Breast epithelium (tissue), 4 donors: Measurements from ENCODE around the gene PKNOX2. TPM values are rescaled to one million over a fixed set of nuclear protein-coding genes. Genes with fewer than 3 reads are reported as not detected.

Source experiments
- DNase-seq, 2 donors: peaks; one replicate each; pipeline ENCODE4 v3.0.0-alpha.2; 2019; ENCODE audit warnings: low spot score in 2 of 2
- H3K27ac ChIP-seq, 2 donors: fragments of 200-600 bp; sonication (generic) in 1 of 2; one replicate each; pipeline ENCODE4 v1.5.1; 2016 to 2019; ENCODE audit warnings: mild to moderate bottlenecking in 1 of 2
- H3K27me3 ChIP-seq, 2 donors: fragments of 200-600 bp; sonication (generic) in 1 of 2; one replicate each; pipeline versions ENCODE4 v1.5.1 to v1.6.0; 2017 to 2019; ENCODE audit warnings: control low read depth in 1 of 2, mild to moderate bottlenecking in 1 of 2
- H3K36me3 ChIP-seq: fragments of 200-600 bp; one replicate; pipeline ENCODE4 v1.5.1; 2019
- H3K4me1 ChIP-seq, 2 donors: fragments of 200-600 bp; sonication (generic); one replicate each; pipeline ENCODE4 v1.5.1; 2016 to 2019; ENCODE audit warnings: control low read depth in 1 of 2
- H3K4me3 ChIP-seq, 3 donors: fragments of 200-600 bp; sonication (generic); 1 replicate in 2 of 3; 2 replicates in 1 of 3; pipeline ENCODE4 v1.5.1; 2016 to 2019; ENCODE audit warnings: mild to moderate bottlenecking in 3 of 3, moderate library complexity in 2 of 3
- H3K9me3 ChIP-seq, 2 donors: fragments of 200-600 bp; sonication (generic) in 1 of 2; one replicate each; pipeline ENCODE4 v1.5.1; 2016 to 2019; ENCODE audit warnings: control low read depth in 1 of 2
- POLR2A ChIP-seq: fragments of 450-650 bp; IDR thresholded peaks from one replicate; pipeline ENCODE4 v1.6.1; 2016; ENCODE audit warnings: antibody characterized with exemption, mild to moderate bottlenecking, moderate library complexity
- POLR2AphosphoS5 ChIP-seq, 3 donors: sonication (generic); formaldehyde crosslinking; IDR thresholded peaks; one replicate each; pipeline ENCODE4 v1.6.1; 2017; ENCODE audit warnings: antibody characterized with exemption in 3 of 3
- intact Hi-C: fragments of 100-400 bp; cut with DNase I; formaldehyde crosslinking; loops from one replicate; pipeline ENCODE4 v1.15.1; 2023; ENCODE audit warnings: low total_unique reads
- total RNA-seq, 3 donors: library from RNA; depleted of rRNA; stranded (reverse); fragments of >200 nt; gene quantifications; one replicate each; pipeline ENCODE4 v1.1.0, GENCODE V29; 2016
- TF ChIP-seq, protein P1 (sequence below), 3 donors: fragments of 450-650 bp; IDR thresholded peaks; one replicate each; pipeline ENCODE4 v1.5.1; 2016 to 2017; ENCODE audit warnings: antibody characterized with exemption in 3 of 3, mild to moderate bottlenecking in 3 of 3, moderate library complexity in 3 of 3

PKNOX2 gene
- total RNA-seq, 3 donors from 2014 or later, result 0.32 to 1.0 (median 0.66) TPM

DNA sequence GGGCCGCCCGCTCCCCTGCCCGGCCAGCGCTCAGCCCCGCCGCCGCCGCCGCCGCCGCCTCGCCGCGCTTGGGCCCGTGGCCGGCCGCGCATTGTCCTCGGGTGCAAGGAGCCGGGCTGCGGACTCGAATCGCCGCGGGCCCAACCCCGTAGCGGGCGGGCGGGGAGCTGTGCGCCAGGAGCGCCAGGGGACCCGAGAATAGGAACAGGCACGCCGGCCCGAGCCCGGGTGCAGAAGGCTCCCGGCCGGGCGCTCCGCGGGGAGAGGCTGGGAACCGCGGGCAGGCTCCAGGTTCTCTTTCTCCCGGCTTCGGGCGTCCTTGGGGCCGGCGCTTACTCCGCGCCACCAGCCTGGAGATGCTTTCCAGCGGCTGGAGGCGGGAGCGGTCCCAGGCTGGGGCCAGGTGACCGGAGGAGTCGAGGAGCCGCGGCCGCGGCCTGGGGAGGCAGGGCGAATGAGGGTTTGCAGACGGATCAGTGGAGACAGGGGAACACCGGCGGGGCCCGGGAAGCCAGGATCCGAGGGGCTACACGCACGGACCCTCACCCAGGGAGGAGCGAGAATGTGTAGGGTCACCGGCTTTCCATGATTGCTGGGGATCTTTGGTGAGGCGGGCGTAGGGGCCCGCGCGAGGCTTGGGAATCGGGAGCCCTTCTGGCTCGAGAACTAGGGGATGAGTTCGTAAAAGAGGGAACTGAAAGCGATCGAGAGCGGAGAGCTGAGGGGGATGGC, 726 bp downstream of the PKNOX2 start:
- Histone ChIP-seq H3K27me3 (peaks cover 0 to 23% of the 10 kb centered on the region in 2 donors), H3K36me3 (no peaks in the 10 kb centered on the region), H3K9me3 (no peaks in the 10 kb centered on the region), H3K4me1 (no peaks in the 10 kb centered on the region), H3K4me3 (peak overlapping the region; percentile 58 to 78 (median 65)), H3K27ac (peak overlapping the region in 1 of 2 donors; percentile 51)
- intact Hi-C loops, result no loop called here
- TF ChIP-seq POLR2A, result no peak
- TF ChIP-seq, protein P1, sequence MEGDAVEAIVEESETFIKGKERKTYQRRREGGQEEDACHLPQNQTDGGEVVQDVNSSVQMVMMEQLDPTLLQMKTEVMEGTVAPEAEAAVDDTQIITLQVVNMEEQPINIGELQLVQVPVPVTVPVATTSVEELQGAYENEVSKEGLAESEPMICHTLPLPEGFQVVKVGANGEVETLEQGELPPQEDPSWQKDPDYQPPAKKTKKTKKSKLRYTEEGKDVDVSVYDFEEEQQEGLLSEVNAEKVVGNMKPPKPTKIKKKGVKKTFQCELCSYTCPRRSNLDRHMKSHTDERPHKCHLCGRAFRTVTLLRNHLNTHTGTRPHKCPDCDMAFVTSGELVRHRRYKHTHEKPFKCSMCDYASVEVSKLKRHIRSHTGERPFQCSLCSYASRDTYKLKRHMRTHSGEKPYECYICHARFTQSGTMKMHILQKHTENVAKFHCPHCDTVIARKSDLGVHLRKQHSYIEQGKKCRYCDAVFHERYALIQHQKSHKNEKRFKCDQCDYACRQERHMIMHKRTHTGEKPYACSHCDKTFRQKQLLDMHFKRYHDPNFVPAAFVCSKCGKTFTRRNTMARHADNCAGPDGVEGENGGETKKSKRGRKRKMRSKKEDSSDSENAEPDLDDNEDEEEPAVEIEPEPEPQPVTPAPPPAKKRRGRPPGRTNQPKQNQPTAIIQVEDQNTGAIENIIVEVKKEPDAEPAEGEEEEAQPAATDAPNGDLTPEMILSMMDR (IDR thresholded peaks at IDR 0.05), result no peak
- TF ChIP-seq POLR2AphosphoS5 (IDR thresholded peaks at IDR 0.05), result no peak
- DNase-seq, result peak in 1 of 2 donors; percentile 56

DNA sequence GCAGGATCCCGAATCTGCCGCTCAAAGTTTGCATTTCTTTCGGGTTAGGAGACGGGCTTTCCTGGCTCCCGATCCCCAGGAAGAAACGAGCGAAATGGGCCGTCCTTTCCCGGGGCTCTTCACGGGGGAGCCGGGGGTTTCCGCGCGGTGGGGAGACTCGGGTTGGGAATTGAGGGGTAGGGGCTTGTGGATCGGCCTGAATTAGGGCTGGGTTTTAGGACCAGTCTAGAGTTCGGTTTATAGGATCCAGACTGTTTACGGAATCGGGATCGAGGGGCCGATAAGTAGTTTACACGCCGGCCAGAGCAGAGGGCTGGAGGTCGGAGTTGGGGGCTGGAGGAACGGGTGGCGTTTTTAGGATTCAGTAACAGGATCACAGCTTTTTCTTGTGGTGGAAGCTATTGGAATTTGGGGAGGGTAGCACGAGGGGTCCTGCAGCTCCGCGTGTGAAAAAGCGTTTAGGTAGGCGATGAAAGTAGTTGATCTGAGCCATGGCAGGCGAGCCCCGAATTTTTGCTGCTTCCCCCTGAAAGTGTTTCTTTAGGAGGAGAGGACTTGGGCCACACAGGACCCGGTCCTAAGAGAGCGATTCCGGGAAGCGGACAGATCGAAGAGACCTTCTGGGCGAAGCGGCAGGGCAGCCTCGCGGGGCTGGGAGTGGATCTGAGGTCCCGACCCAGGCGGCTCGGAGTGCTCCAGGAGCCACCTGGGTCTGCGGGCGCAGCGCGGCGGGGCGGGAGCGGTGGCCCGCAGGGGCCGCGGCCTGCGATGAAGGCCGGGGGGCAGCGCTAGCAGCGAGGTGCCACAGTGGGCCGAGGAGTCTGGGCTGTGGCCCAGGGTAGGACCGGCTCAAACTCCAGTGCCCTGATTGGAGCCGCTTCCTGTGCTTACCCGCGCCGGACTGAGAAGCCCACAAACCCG, 1.6 kb downstream of the PKNOX2 start:
- no peaks in the 10 kb centered on the region for H3K4me1 ChIP-seq
- no peak for DNase-seq
- intact Hi-C loops, result no loop called here
- peak overlapping the region in 1 of 2 donors; percentile 51 for H3K27ac ChIP-seq
- H3K4me3 ChIP-seq, result peak overlapping the region; percentile 58 to 78 (median 65)
- no peaks in the 10 kb centered on the region for H3K9me3 ChIP-seq
- H3K27me3 ChIP-seq, result peaks cover 0 to 16% of the 10 kb centered on the region in 2 donors
- TF ChIP-seq POLR2AphosphoS5 (IDR thresholded peaks at IDR 0.05) (no peak), POLR2A (no peak)
- TF ChIP-seq, protein P1 (IDR thresholded peaks at IDR 0.05), result no peak
- H3K36me3 ChIP-seq, result no peaks in the 10 kb centered on the region

DNA sequence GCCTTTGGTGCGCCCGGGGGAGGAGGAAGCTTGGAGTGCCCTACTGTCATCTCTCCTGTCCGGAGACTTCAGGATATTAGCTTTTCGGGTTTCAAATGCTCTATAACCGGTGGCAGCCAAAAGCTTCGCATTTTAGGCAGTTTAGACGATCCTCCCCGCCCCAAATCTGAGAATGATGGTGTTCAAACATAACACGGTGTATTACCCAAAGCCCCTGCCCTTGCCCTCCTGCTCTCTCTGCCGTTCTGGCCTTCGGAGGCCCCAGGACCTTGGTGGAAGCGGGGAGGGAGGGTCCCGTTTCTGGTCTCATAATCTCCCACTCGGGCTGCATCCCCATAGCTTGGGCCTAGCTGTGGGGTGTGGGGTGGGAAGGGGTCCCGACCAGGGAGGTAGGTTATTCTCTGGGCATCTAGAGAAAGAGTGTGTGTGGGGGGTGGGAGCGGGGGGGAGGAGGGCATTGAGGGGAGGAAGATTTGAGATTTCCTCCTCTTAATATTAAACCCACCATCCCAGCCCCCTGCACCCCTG, 2.3 kb downstream of the PKNOX2 start:
- TF ChIP-seq, protein P1 (IDR thresholded peaks at IDR 0.05), result no peak
- no peak for TF ChIP-seq POLR2A
- TF ChIP-seq POLR2AphosphoS5 (IDR thresholded peaks at IDR 0.05), result no peak
- H3K9me3 ChIP-seq, result no peaks in the 10 kb centered on the region
- H3K27me3 ChIP-seq, result peaks cover 0 to 11% of the 10 kb centered on the region in 2 donors
- H3K4me3 ChIP-seq, result peak overlapping the region; percentile 58 to 78 (median 65)
- H3K4me1 ChIP-seq, result no peaks in the 10 kb centered on the region
- H3K36me3 ChIP-seq, result no peaks in the 10 kb centered on the region
- intact Hi-C loops, result no loop called here
- H3K27ac ChIP-seq, result peak overlapping the region in 1 of 2 donors; percentile 4
- no peak for DNase-seq

DNA sequence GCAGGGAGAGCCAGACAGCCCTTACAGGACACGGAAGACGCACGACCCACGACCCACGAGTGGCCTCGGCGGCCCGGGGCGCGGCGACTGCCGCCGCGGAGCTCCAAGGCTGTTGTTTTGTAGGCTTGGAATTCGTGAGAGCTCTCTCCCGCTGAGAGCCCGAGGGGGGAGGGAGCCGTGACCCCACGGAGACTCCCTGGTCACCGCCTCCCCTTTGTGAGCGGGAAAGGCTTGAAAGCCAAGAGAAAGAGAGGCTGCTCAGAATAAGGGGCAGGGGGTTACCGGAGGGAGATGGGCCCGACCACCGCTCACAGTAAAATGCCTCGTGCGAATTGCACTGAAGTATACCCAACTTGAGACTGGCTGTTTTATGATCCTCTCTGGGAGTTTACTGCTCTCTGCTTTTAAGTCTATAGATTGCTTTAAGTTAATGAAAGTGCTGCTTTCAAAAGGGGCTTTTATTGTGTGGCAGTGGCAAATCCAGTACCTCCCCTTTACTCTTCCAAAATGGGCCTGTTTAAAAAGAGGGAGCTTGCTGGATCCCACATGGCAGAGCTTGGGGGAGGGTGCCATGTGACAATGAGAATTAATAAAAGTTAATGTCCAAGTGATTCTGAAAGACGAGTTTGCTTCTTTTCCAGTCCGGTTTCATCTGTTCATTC, 2.9 kb downstream of the PKNOX2 start:
- no peaks in the 10 kb centered on the region for H3K36me3 ChIP-seq
- H3K27ac ChIP-seq, result no peak overlapping the region
- H3K4me1 ChIP-seq, result no peaks in the 10 kb centered on the region
- H3K27me3 ChIP-seq, result peaks cover 0 to 11% of the 10 kb centered on the region in 2 donors
- H3K4me3 ChIP-seq, result peak overlapping the region in 1 of 3 donors; percentile 65
- intact Hi-C loops, result no loop called here
- TF ChIP-seq POLR2AphosphoS5 (IDR thresholded peaks at IDR 0.05), result no peak
- no peak for TF ChIP-seq POLR2A
- TF ChIP-seq, protein P1 (IDR thresholded peaks at IDR 0.05), result no peak
- no peak for DNase-seq
- no peaks in the 10 kb centered on the region for H3K9me3 ChIP-seq
